PFSK-1 (cell line): Measurements from ENCODE around the gene HOXA9.

ENCODE experiments used
- FOXP2 ChIP-seq: optimal IDR thresholded peaks from 2 replicates; pipeline ENCODE3; 2011; ENCODE audit warnings: borderline replicate concordance, control low read depth, inconsistent platforms; ENCODE audit not compliant: insufficient read depth; ENCODE audit errors: extremely low read length, extremely low read depth
- POLR2AphosphoS5 ChIP-seq: IDR thresholded peaks from 2 replicates; pipeline ENCODE4 v1.6.1; 2012; ENCODE audit warnings: low read depth, mild to moderate bottlenecking, control low read depth, low read length, moderate library complexity
- REST ChIP-seq, 2 experiments: IDR thresholded peaks; 2 replicates each; pipeline versions ENCODE4 v1.6.1 to v1.8.0; 2011 to 2012; ENCODE audit warnings: low read depth in 2 of 2, low read length in 2 of 2, control low read depth in 1 of 2, inconsistent platforms in 1 of 2, mild to moderate bottlenecking in 1 of 2, moderate library complexity in 1 of 2; ENCODE audit not compliant: insufficient read depth in 1 of 2
- SIN3A ChIP-seq: IDR thresholded peaks from 2 replicates; pipeline ENCODE4 v1.6.1; 2012; ENCODE audit warnings: mild to moderate bottlenecking, low read length, moderate library complexity, borderline replicate concordance; ENCODE audit not compliant: insufficient read depth
- TAF1 ChIP-seq: IDR thresholded peaks from 2 replicates; pipeline ENCODE4 v1.6.1; 2012; ENCODE audit warnings: low read length, control low read depth, borderline replicate concordance; ENCODE audit not compliant: insufficient read depth

- TF ChIP-seq TAF1 (no peak), SIN3A (no peak), POLR2AphosphoS5 (no peak), REST (IDR thresholded peaks at IDR 0.05; ENCODE audit: insufficient read depth in 1 of 2, low read depth in 2 of 2, low read length in 2 of 2) (no peak), FOXP2 (no peak)
These were observed 41.0 kb downstream of the HOXA9 start for GRCh38 chr7:27124096-27124901.
